ENCODE results near the gene CMBL. TPM values are rescaled to one million over a fixed set of nuclear protein-coding genes. Genes with fewer than 3 reads are reported as not detected.

Gene CMBL
- total RNA-seq, 1 donor = 9.0 TPM

- Histone ChIP-seq H3K4me1 (ENCODE audit: insufficient read depth, low read length) (peaks cover 3% of the 10 kb centered on the region), H3K4me3 (ENCODE audit: insufficient read depth, low read length) (no peak overlapping the region), H3K27me3 (ENCODE audit: insufficient read depth, low read length) (no peaks in the 10 kb centered on the region), H3K27ac (ENCODE audit: low read depth, low read length) (no peak overlapping the region), H2AFZ (ENCODE audit: low read length) (no peak overlapping the region), H3K79me2 (ENCODE audit: insufficient read depth, low read length) (no peaks in the 10 kb centered on the region), H3K4me2 (ENCODE audit: insufficient read depth, low read length) (no peak overlapping the region), H4K20me1 (ENCODE audit: insufficient read depth, low read length) (no peaks in the 10 kb centered on the region), H3K36me3 (ENCODE audit: insufficient read depth, low read length) (no peaks in the 10 kb centered on the region), H3K9me3 (ENCODE audit: low read depth, low read length) (no peaks in the 10 kb centered on the region)
- no peak for TF ChIP-seq CTCF (IDR thresholded peaks at IDR 0.05; ENCODE audit: extremely low read depth, low read depth, low read length)
- DNase-seq (ENCODE audit: insufficient read length, low spot score, missing footprints) = no peak
Measured at GRCh38 chr5:10272053-10272874, 35.4 kb downstream of the CMBL start.

- no peak overlapping the region for H2AFZ ChIP-seq (ENCODE audit: low read length)
- H3K36me3 ChIP-seq (ENCODE audit: insufficient read depth, low read length) = peaks cover 20% of the 10 kb centered on the region
- H3K27ac ChIP-seq (ENCODE audit: low read depth, low read length) = no peak overlapping the region
- H3K4me2 ChIP-seq (ENCODE audit: insufficient read depth, low read length) = no peak overlapping the region
- no peaks in the 10 kb centered on the region for H3K27me3 ChIP-seq (ENCODE audit: insufficient read depth, low read length)
- no peak for TF ChIP-seq CTCF (IDR thresholded peaks at IDR 0.05; ENCODE audit: extremely low read depth, low read depth, low read length)
- peaks cover 4% of the 10 kb centered on the region for H4K20me1 ChIP-seq (ENCODE audit: insufficient read depth, low read length)
- H3K4me1 ChIP-seq (ENCODE audit: insufficient read depth, low read length) = peaks cover 9% of the 10 kb centered on the region
- no peaks in the 10 kb centered on the region for H3K79me2 ChIP-seq (ENCODE audit: insufficient read depth, low read length)
- H3K9me3 ChIP-seq (ENCODE audit: low read depth, low read length) = no peaks in the 10 kb centered on the region
- DNase-seq (ENCODE audit: insufficient read length, low spot score, missing footprints) = no peak
- no peak overlapping the region for H3K4me3 ChIP-seq (ENCODE audit: insufficient read depth, low read length)
Measured at GRCh38 chr5:10268100-10268499, 39.6 kb downstream of the CMBL start.

GRCh38 chr5:10266839-10267238, 40.9 kb downstream of the CMBL start:
- H3K4me1 ChIP-seq (ENCODE audit: insufficient read depth, low read length) = peaks cover 9% of the 10 kb centered on the region
- H3K36me3 ChIP-seq (ENCODE audit: insufficient read depth, low read length) = peaks cover 32% of the 10 kb centered on the region
- no peak for TF ChIP-seq CTCF (IDR thresholded peaks at IDR 0.05; ENCODE audit: extremely low read depth, low read depth, low read length)

GRCh38 chr5:10266137-10266536, 41.6 kb downstream of the CMBL start:
- no peak for TF ChIP-seq CTCF (IDR thresholded peaks at IDR 0.05; ENCODE audit: extremely low read depth, low read depth, low read length)

More at GRCh38 chr5:10266839-10267238, 40.9 kb downstream of the CMBL start:
- Histone ChIP-seq H4K20me1 (ENCODE audit: insufficient read depth, low read length) (peaks cover 4% of the 10 kb centered on the region), H3K27ac (ENCODE audit: low read depth, low read length) (peak overlapping the region; percentile 10), H3K4me3 (ENCODE audit: insufficient read depth, low read length) (no peak overlapping the region), H3K4me2 (ENCODE audit: insufficient read depth, low read length) (no peak overlapping the region), H3K27me3 (ENCODE audit: insufficient read depth, low read length) (no peaks in the 10 kb centered on the region), H3K9me3 (ENCODE audit: low read depth, low read length) (no peaks in the 10 kb centered on the region), H2AFZ (ENCODE audit: low read length) (no peak overlapping the region), H3K79me2 (ENCODE audit: insufficient read depth, low read length) (no peaks in the 10 kb centered on the region)
- DNase-seq (ENCODE audit: insufficient read length, low spot score, missing footprints) = no peak

More at GRCh38 chr5:10266137-10266536, 41.6 kb downstream of the CMBL start:
- no peak for DNase-seq (ENCODE audit: insufficient read length, low spot score, missing footprints)
- Histone ChIP-seq H3K79me2 (ENCODE audit: insufficient read depth, low read length) (no peaks in the 10 kb centered on the region), H3K36me3 (ENCODE audit: insufficient read depth, low read length) (peaks cover 39% of the 10 kb centered on the region), H3K4me1 (ENCODE audit: insufficient read depth, low read length) (peaks cover 9% of the 10 kb centered on the region), H4K20me1 (ENCODE audit: insufficient read depth, low read length) (peaks cover 4% of the 10 kb centered on the region), H2AFZ (ENCODE audit: low read length) (no peak overlapping the region), H3K4me2 (ENCODE audit: insufficient read depth, low read length) (no peak overlapping the region), H3K4me3 (ENCODE audit: insufficient read depth, low read length) (no peak overlapping the region), H3K9me3 (ENCODE audit: low read depth, low read length) (no peaks in the 10 kb centered on the region), H3K27me3 (ENCODE audit: insufficient read depth, low read length) (no peaks in the 10 kb centered on the region), H3K27ac (ENCODE audit: low read depth, low read length) (no peak overlapping the region)

Measured in osteoblast (primary cell).